ENCODE measurements around the gene SRD5A1.

DNA sequence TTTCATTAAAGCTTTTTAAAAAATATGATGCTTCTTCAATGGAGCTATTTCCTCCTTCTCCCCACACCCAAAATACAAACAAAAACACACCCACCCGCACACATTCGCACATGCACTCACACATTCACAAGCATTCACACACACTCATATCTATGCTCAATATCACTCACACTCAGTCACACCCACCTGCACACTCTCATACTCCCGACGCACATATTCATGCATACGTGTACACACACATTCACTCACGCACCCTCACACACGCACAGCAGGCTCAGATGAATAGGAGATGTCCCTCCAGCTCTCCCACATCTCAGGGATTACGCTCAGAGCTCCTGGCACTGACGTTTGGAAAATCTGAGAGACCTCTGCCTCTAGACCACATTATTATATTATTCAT, 54.3 kb downstream of the SRD5A1 start:
- TF ChIP-seq, protein P1, sequence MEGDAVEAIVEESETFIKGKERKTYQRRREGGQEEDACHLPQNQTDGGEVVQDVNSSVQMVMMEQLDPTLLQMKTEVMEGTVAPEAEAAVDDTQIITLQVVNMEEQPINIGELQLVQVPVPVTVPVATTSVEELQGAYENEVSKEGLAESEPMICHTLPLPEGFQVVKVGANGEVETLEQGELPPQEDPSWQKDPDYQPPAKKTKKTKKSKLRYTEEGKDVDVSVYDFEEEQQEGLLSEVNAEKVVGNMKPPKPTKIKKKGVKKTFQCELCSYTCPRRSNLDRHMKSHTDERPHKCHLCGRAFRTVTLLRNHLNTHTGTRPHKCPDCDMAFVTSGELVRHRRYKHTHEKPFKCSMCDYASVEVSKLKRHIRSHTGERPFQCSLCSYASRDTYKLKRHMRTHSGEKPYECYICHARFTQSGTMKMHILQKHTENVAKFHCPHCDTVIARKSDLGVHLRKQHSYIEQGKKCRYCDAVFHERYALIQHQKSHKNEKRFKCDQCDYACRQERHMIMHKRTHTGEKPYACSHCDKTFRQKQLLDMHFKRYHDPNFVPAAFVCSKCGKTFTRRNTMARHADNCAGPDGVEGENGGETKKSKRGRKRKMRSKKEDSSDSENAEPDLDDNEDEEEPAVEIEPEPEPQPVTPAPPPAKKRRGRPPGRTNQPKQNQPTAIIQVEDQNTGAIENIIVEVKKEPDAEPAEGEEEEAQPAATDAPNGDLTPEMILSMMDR (conservative IDR thresholded peaks at IDR 0.05), result no peak
- no peak for TF ChIP-seq ZFX (IDR thresholded peaks at IDR 0.05)
